GM19438 (cell line): ENCODE data around the gene GARRE1.
"Not testable (repeated sequence)": the region's sequence is repeated elsewhere in the genome, so short reads cannot be mapped to it uniquely, and the experiment has no call there.

Experiments used
- ATAC-seq: cut with Tn5 transposase; IDR thresholded peaks from one replicate; pipeline ENCODE4 v1.9.1; 2021; ENCODE audit warnings: low read depth; ENCODE audit not compliant: unreplicated experiment

GARRE1 gene

DNA sequence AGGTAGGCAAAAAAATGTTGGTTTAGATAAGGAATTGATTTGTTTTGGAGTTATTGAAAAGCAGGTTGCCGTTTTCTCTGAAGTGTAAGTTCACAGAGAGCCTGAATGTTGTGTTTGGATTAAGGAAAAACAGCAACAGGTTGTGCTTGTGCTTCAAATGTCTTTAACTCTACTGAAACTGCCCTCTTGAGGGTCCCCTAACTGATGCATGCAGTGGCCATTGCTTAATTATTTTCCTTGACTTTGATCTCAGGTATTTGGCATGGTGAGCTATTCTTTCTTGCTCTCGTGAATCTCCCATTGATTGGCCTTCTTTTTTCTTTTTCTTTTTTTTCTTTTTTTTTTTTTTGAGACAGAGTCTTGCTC lies 3.2 kb downstream of the GARRE1 start:
- no peak for ATAC-seq

DNA sequence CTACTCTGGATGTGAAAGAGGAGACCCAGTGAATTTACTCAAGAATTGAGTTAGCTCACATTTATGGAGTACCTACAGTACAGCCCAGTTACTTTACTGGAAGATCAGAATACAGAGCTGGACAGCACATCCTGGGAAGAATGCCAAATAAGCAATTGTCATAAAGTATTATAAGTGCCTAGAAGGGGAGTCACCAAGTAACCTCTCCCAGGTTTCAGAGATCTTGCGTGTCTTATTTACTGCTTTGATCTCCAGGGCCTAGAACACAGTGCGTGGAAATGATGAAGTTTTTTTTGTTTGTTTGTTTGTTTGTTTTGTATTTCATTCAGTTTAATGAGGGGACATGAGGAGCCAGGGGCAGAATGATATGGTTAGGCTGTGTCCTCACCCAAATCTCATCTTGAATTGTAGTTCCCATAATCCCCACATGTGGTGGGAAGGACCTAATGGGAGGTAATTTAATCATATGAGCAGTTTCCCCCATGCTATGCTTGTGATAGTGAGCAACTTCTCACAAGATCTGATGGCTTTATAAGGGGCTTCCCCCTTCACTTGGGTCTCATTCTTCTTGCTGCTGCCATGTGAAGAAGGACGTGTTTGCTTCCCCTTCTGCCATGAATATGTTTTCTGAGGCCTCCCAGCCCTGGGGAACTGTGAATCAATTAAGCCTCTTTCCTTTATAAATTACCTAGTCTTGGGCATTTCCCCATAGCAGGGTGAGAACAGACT lies 5.2 kb downstream of the GARRE1 start:
- ATAC-seq, result no peak

DNA sequence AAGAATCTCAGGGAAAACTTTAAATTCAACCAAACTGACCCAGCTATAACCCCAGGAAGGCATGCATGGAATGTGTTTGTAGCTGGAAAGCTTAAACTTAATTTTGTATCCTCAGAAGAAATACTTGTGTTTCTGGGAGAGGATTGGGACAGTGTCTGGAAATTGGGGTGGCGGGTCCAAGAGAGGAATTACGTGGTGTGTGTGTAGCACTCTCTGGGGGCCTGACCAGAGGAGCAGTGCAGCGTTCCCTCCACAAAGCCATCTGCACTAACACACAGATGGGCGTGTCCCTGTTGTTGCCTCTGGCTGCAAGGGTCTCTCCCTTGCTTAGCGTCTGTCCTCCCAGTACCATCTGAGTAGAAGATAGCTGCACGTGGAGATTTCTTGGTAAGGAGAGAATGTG lies 6.4 kb downstream of the GARRE1 start:
- no peak for ATAC-seq

DNA sequence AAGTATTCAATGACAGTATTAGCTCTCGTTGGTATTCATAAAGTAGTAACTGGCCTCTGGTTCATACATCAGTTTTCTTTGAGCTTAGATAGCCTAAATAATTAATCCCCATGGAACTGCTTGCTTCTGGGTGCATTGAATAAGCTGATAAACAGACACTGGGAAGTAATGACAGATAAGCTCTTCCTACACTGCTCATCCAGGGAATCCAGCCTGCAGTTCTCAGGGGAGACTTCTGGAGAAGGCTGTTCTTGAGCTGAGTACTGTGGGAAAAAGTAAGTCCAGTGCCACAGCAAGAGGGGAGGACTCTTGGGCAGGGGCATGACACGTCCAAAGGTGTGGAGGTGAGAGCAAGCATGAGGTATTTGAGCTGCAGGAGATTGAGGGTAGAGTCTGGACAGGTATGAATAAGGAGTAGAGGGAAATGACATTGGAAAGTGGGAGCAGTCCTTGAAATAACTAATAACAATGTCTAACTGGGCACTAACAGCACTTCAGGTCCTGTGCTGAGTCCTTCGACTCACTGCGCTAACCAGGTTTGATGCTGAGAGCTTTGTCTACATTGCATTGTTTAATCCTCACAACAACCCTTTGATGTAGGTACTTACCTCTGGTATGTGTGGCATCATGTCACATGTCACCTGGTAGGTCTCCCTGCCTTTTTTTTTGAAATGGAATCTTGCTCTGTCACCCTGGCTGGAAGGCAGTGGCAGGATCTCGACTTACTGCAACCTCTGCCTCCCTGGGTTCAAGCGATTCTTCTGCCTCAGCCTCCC lies 7.2 kb downstream of the GARRE1 start:
- no peak for ATAC-seq

DNA sequence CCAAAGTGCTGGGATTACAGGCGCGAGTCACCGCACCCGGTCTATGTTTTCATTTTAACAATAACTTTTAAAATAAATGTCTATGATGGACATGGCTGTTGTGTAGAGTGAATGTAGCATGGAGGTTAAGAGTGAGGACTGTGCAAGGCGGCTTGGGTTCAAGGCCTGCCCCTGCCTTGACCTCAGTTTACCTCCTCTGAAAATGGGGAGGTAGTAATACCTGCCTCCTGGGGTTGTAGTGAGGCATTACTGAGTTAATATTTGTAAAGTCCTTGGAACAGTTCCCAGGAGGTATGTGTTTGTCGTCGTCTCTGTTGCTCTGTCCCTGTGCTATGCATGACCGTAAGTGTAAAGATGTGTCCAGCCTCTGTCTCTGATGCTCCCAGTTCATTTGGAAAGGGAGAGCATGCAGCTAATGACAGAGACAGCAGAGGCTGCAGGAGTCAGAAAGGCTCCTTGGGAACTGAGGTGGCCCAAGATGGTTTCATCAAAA lies 9.4 kb downstream of the GARRE1 start:
- no peak for ATAC-seq

DNA sequence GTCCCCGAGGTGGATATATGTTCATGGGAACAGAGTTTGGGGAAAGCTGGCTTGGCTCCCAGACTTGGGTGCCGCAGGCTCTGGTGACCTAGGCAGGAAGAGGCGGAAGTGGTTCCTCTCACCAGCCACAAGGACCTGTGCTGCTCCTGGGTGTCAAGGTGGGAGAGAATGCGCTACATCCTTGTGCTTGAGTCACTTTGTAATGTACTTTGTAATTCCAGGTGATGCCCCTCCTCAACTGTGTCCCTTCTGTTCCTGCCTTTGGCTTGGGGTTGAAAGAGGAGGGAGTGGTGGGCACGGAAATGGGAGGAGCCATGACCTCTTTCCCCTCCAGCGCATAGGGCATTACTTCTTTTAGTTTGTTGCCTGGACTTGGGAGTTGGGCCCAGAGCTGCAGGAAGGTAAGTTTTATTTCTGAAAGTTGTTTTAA lies 10.9 kb downstream of the GARRE1 start:
- ATAC-seq, result no peak

DNA sequence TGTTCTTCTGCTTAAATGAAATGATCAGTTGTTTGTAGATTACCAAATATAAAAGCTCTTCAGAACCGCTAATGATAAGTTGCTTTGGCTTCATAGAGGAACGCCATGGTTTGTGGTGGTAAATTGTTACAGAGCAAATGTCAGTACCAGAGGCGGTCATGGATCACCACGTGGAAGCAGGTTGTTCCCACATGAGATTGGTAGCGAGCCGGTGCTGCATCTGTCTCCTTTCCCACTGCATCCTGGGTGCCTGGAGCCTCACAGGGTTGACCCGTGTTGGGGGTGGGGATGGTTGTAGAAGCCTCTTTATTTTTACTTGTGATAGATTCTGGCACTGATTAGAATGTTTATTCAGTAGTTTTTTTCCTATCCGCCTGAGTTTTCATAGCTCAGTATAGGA lies 14.7 kb downstream of the GARRE1 start:
- ATAC-seq, result no peak

DNA sequence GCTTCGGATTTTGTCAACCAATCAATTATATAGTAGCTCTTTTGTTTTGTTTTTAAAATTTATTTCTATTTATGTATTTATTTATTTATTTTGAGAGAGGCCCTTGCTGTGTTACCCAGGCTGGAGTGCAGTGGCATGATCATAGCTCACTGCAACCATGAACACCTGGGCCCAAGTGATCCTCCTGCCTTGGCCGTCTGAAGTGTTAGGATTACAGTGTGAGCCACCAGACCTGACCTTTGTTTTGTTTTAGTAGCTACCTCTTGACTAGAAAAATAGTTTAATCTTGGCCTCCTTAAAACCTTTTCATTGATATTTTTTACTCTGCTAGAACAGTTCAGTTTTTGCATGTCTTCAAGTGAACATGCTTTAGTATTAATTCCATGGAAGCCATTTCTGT lies 15.1 kb downstream of the GARRE1 start:
- ATAC-seq, result no peak

DNA sequence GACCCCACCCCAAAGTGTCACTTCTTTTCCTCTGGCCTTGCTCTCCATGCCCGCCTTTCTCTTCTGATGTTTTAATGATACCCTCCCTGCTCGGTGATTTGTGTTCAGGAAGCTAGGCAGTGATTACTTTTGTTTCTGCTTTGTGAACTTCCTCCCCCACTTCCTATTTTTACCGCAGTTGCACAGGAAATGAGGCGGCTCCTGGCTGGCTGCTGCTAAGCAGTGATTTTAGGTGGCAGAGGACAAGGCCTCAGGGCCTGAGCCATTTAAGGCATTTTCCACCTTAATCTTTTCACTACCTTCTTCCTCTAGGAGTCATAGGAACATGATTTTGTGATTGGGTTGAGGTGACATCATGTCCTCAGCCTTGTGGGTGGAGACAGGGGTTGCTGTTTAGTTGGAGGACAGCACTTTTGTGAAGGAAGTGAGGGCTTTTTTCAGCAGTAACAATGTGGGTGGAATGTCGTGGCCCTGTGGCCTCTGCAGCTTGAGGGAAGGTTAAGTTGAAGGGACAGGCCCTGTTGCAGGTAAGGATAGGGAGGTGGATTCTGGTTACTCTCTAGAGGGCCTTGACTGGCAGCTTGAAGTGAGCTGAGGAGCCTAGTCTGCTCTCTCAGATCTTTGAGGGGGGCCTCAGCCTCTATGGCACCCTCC lies 15.7 kb downstream of the GARRE1 start:
- ATAC-seq, result peak; percentile 70

DNA sequence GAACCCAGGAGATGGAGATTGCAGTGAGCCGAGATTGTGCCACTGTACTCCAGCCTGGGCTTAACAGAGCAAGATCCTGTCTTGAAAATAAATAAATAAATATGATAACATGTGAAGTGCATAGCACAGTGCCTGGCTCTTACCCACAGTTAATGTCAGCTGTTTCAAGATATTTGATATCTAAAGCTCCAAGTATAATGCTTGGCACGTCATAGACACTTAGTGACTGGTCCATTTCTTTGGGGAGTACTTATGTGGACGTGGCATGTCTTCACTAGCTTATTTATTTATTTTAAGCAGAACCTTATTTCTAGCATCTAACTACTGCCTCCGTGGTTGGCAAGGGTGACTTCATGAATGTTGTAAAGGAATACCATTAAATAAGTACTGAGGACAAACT lies 18.8 kb downstream of the GARRE1 start:
- no peak for ATAC-seq

DNA sequence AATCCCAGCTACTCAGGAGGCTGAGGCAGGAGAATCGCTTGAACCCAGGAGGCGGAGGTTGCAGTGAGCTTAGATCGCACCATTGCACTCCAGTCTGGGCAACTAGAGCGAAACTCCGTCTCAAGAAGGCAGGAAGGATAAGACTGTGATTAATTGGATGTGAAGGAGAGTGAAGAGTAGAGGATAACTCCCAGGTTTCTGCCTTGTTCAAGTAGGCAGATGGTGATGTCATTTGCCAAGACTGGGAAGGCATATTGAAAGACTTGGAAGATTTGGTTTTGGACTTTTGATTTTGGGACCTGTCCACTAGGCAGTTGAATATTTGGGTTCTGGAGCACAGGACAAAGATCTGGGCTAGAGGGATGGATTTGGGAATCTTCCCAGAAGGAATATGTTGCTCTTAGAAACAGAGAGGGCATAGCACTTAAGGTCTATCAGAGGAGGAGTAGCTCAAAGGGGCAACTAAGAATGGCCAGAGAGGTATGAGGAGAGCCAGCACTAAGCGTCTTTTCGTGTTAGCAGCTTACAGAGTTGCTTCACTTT lies 20.0 kb downstream of the GARRE1 start:
- ATAC-seq, result no peak

DNA sequence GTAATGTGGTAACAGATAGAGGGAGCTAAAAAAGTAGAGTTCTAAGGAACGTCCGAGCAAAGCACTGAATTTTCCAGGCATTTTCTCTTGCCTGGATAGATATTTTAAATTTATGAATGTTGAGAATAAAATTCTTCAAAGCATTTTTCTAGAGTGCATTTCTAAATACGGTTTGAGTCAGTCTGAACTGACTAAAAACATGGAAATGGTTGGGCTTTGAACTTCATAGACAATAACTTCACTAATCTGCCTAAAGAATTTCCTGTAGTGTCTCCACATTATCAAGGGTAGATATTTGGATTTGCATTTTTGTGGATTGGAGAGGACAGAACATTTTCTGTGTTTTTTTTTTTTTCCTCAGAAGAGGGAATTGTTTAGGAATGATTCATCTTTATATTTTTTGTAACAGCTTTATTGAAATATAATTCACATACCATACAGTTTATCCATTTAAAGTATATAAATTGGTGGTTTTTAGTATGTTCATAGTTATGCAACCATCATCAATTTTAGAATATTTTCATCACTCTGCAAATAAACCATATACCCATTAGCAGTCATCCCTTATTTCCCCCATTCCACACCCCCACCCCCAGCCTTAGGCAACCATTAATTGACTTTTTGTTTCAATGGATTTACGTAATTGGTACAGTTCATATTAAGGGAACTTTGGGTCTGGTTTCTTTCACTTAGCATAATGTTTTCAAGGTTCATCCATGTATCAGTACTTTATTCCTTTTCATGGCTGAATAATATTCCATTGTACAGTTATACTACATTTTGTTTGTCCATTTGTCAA lies 20.7 kb downstream of the GARRE1 start:
- ATAC-seq, result no peak

DNA sequence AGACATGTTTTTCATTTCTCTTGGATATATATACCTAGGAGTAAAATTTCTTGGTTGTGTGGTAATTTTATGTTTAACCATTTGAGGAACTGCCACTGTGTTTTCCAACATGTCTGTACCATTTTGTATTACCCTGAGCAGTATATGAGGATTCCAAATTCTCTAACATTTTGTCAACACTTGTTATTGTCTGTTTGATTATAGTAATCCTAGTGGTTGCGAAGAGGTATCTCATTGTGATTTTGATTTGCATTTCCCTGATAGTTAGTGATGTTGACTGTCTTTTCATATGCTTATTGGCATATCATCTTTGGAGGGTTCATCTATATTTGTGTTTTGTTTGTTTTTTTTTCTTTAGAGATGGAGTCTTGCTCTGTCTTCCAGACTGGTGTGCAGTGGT lies 21.4 kb downstream of the GARRE1 start:
- ATAC-seq, result no peak

DNA sequence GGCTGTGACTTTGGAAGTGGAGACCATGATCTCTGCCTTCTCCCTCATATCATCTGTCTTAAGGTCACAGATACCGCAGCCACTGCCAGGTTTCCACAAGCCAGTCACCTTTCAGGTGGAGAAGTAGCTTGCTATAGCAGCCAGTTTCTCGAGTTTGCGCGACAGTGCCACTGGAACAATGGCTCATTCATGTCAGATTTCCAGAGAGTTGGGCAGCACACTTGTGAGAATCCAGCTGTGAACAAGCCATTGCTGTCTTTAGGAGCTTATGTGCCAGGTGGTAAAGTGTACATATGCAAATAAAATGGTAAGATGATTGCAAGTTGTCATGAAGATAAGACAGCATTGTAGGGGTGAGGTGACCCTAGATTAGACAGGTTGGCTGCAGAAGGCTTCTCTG lies 22.3 kb downstream of the GARRE1 start:
- no peak for ATAC-seq

DNA sequence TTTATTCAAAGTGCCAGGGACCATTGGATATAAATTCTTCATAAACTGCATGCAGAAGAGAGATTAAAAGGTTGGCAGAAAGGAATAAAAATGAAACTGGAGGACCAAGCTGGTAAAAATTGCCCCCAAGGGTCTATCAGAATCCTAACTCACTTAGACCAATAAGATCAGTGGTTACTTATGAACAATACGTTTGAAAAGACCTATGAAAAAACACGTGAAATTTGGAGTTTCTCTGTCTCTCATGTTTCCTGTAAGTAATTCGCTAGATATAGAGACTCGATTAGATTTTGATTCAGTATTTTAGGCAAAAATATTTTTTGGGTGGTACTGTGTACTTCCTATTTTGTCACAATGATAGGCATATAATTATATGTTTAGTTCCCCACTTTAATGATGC lies 22.9 kb downstream of the GARRE1 start:
- ATAC-seq, result no peak

DNA sequence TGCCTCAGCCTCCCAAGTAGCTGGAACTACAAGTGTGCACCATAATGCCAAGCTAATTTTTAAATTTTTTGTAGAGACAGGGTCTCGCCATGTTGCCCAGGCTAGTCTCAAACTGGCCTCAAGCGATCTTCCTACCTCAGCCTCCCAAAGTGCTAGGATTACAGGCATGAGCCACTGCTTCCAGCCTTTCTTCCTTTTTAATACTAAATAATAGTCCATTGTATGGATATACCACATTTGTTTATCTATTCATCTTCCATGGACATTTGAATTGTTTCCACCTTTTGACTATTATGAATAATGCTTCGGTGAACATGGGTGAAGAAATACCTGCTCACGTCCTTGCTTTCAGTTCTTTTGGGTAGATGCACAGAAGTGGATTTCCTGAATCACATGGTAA lies 24.4 kb downstream of the GARRE1 start:
- ATAC-seq, result no peak

DNA sequence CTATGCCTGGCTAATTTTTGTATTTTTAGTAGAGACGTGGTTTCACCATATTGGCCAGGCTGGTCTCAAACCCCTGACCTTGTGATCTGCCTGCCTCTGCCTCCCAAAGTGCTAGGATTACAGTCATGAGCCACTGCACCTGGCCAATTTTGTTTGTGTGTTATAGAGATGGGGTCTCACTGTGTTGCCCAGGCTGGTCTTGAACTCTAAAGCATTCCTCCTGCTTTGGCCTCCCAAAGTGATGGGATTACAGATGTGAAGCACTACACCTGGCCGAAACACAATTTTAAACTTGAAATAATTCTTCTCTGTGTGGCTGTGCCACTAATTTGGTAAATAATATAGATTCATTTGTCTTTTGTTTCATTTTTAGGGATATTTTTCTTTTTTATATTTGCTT lies 27.1 kb downstream of the GARRE1 start:
- ATAC-seq, result not testable (repeated sequence)

DNA sequence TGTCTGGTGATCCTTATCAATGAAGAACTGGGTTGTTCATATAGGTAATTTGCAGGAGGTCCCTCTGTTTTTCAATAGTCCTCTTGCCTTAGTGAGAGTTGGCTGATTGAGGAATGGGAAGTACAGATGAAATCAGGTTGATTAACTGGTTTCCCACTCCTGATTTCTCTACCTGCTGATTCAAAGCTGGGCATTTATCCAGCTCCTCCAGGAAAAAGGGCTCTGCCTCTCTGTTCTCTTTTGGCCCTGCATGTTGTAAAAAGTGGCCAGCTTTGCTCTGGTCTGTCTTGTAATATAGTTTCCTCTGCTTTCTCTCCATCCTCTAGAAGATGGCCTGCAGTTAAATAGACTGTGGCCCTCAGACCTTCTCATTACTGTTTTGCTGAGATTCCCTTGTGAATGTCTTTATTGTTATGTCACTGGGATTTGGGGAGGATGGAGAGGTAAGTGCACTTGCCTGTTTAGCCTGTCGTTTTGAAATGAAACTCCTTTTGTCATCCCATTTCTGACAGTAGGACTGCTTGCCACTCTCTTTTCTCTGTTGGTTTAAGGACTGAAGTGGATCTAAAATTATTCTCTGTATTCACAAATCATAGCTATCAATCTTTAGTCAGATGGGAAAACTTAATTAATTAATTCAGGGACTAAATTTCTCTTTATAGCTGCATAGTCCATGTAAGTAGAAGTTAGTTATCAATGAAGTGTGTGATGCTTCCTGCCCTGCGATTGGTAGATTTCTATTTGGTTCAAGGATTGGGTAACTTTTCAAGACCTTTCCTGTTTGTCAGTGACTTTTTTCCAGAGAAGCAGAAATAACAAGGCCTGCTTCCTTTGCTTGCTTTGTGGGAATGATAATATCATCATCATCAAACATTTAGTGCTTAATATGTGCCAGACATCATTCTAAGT lies 28.5 kb downstream of the GARRE1 start:
- no peak for ATAC-seq

DNA sequence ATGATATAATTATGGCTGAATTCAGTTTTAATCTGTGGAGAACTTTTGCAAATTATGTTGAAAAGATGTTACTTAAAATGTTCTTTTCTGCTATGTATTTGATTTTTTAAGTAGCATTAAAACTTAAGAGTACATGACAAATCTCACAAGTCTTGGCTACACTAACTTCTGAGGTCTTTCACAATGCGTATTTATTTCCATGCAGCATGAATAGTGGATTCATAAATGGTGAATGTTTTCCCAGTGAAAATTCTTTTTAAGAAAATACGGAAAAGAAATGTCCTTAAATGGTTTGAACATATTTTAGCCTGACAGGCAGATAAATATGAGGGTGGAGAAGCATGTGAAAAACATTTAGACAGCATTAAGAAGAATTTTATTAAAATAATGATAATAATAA lies 30.2 kb downstream of the GARRE1 start:
- no peak for ATAC-seq
